GM12878 (cell line): Measurements from ENCODE around the gene EAF1. TPM values are rescaled to one million over a fixed set of nuclear protein-coding genes. Genes with fewer than 3 reads are reported as not detected.
A peak's percentile ranks its signal among the peaks of the same experiment; 100 is the strongest.

Source experiments
- ATAC-seq: fragments of 200-7000 bp; cut with Tn5 transposase; 3 replicates; pipeline ENCODE4 v1.9.1; 2020; ENCODE audit warnings: mild to moderate bottlenecking, moderate library complexity
- BruUV-seq: library from RNA; stranded (reverse); fragments of 400-500 nt; replicated peaks from 2 replicates; lab custom pipeline; 2021; lab: Mats Ljungman, UMichigan
- CTCF ChIA-PET: fragments of 300-600 bp; sonication (Branson Sonifier 250); formaldehyde crosslinking; extraction: SDS; loops from one replicate; lab custom pipeline; 2021; ENCODE audit warnings: inconsistent platforms; lab: Yijun Ruan, JAX
- POLR2A ChIA-PET: fragments of 350-600 bp; formaldehyde crosslinking; extraction: SDS; loops from one replicate; lab custom pipeline; 2021; ENCODE audit warnings: inconsistent platforms; lab: Charles Lee
- RAD21 ChIA-PET: fragments of 300-600 bp; sonication (Branson Sonifier 250); formaldehyde crosslinking; loops from one replicate; lab custom pipeline; 2023; ENCODE audit warnings: antibody characterized with exemption; ENCODE audit not compliant: unreplicated experiment; lab: Charles Lee
- SMC1A ChIA-PET: fragments of 300-600 bp; sonication (Branson Sonifier 250); formaldehyde crosslinking; loops from one replicate; lab custom pipeline; 2023; ENCODE audit not compliant: unreplicated experiment, uncharacterized antibody; lab: Charles Lee
- DNase-seq: peaks from one replicate; pipeline ENCODE4 v3.0.0-alpha.2; 2011; ENCODE audit warnings: low read depth, low spot score
- FAIRE-seq: peaks from 3 replicates; lab custom pipeline; 2011; peaks lifted over from hg19 to GRCh38; lab: Jason Lieb, UNC
- H2AFZ ChIP-seq: 2 replicates; pipeline ENCODE4 v1.6.0; 2011; ENCODE audit warnings: low read depth, low read length, control low read depth; ENCODE audit not compliant: control insufficient read depth
- H3K27ac ChIP-seq: 2 replicates; pipeline ENCODE4 v1.5.1; 2011; ENCODE audit warnings: control low read depth; ENCODE audit not compliant: control insufficient read depth, insufficient read depth
- H3K27me3 ChIP-seq, 2 experiments: replicated peaks in 1 of 2; 2 replicates each; pipeline versions ENCODE4 v1.6.0 to v1.6.1; 2011; ENCODE audit warnings: low read length in 1 of 2; ENCODE audit not compliant: control insufficient read depth in 2 of 2, insufficient read depth in 2 of 2
- H3K36me3 ChIP-seq, 2 experiments: 2 replicates each; pipeline ENCODE4 v1.5.1; 2011; ENCODE audit warnings: low read length in 1 of 2; ENCODE audit not compliant: control insufficient read depth in 2 of 2, insufficient read depth in 2 of 2
- H3K4me1 ChIP-seq: 2 replicates; pipeline ENCODE4 v1.6.1; 2011; ENCODE audit warnings: mild to moderate bottlenecking, low read length, moderate library complexity, mixed read lengths; ENCODE audit not compliant: control insufficient read depth, insufficient read depth
- H3K4me2 ChIP-seq: 2 replicates; pipeline ENCODE4 v1.6.0; 2011; ENCODE audit warnings: control low read depth; ENCODE audit not compliant: control insufficient read depth, insufficient read depth
- H3K4me3 ChIP-seq: fragments of 200-600 bp; sonication (generic); 2 replicates; pipeline ENCODE4 v1.5.1; 2016
- H3K79me2 ChIP-seq: 2 replicates; pipeline ENCODE4 v1.6.0; 2011; ENCODE audit warnings: low read length; ENCODE audit not compliant: control insufficient read depth, insufficient read depth
- H3K9ac ChIP-seq: 2 replicates; pipeline ENCODE4 v1.8.0; 2011; ENCODE audit warnings: low read length, control low read depth, mixed read lengths; ENCODE audit not compliant: control insufficient read depth, insufficient read depth
- H3K9me3 ChIP-seq: replicated peaks from 3 replicates; pipeline ENCODE4 v1.5.1; 2011; ENCODE audit warnings: mild to moderate bottlenecking, low read length; ENCODE audit not compliant: control insufficient read depth, insufficient read depth
- H4K20me1 ChIP-seq: 2 replicates; pipeline ENCODE4 v1.6.0; 2011; ENCODE audit not compliant: control insufficient read depth, insufficient read depth
- ESRRA ChIP-seq: IDR thresholded peaks from 2 replicates; pipeline ENCODE4 v1.6.1; 2012; ENCODE audit warnings: mild to moderate bottlenecking, low read length, improper control_type of control experiment
- EZH2 ChIP-seq: IDR thresholded peaks from 2 replicates; pipeline ENCODE4 v1.6.1; 2012; ENCODE audit warnings: low read depth, mild to moderate bottlenecking, control low read depth, inconsistent platforms, low read length, borderline replicate concordance; ENCODE audit not compliant: control insufficient read depth
- GATAD2B ChIP-seq: fragments of 450-650 bp; conservative IDR thresholded peaks from 2 replicates; pipeline ENCODE4 v1.6.1; 2017; ENCODE audit warnings: low read depth, mild to moderate bottlenecking, moderate library complexity
- HCFC1 ChIP-seq: fragments of 150-350 bp; IDR thresholded peaks from 2 replicates; pipeline ENCODE4 v1.6.1; 2014; ENCODE audit warnings: low read length
- HDAC2 ChIP-seq: fragments of 200-600 bp; sonication (generic); IDR thresholded peaks from 2 replicates; pipeline ENCODE4 v1.6.1; 2017
- MXI1 ChIP-seq: fragments of 150-350 bp; IDR thresholded peaks from 2 replicates; pipeline ENCODE4 v1.6.1; 2011; ENCODE audit warnings: low read depth, mild to moderate bottlenecking, inconsistent platforms, low read length, improper control_type of control experiment
- NR2C1 ChIP-seq: fragments of 450-650 bp; IDR thresholded peaks from 2 replicates; pipeline ENCODE4 v1.6.1; 2017; ENCODE audit warnings: antibody characterized with exemption, mild to moderate bottlenecking, moderate library complexity
- SMC3 ChIP-seq: IDR thresholded peaks from 2 replicates; pipeline ENCODE4 v1.6.1; 2011; ENCODE audit warnings: low read length, improper control_type of control experiment, borderline replicate concordance
- YY1 ChIP-seq: IDR thresholded peaks from 2 replicates; pipeline ENCODE4 v1.6.1; 2011; ENCODE audit warnings: low read depth, mild to moderate bottlenecking, low read length
- WGBS: methylation state at CpG from one replicate; pipeline ENCODE4 v1.1.6; 2016; ENCODE audit warnings: low lambda C conversion rate; ENCODE audit not compliant: insufficient replicate concordance, insufficient coverage; ENCODE audit errors: missing lambda C conversion rate; 5-methylcytosine and 5-hydroxymethylcytosine counted together
- in situ Hi-C: fragments of 300-500 bp; cut with MboI; formaldehyde crosslinking; loops from 9 replicates; pipeline ENCODE4 v1.14.3; 2018; ENCODE audit warnings: mixed read lengths
- intact Hi-C: fragments of 100-400 bp; cut with micrococcal nuclease; formaldehyde crosslinking; loops from one replicate; pipeline ENCODE4 v1.14.2; 2022; ENCODE audit not compliant: unreplicated experiment
- polyA plus RNA-seq, 11 experiments: library from polyadenylated mRNA; depleted of rRNA in 4 of 11; unstranded in 6 of 11; stranded (reverse) in 5 of 11; fragments of >200 nt; fragmentation: Nextera tagmentation in 4 of 11; fragmentation: Illumina TruSeq in 1 of 11; extraction: Ambion mirVana in 4 of 11; extraction: Trizol in 1 of 11; gene quantifications; 1 replicate in 1 of 11; 2 replicates in 10 of 11; pipeline versions ENCODE4 v1.2.1 to v1.2.3, GENCODE V29; 2011 to 2016; ENCODE audit warnings: inconsistent platforms in 2 of 11, missing spikeins in 2 of 11, low read depth in 1 of 11
- total RNA-seq, 4 experiments: library from RNA; depleted of rRNA in 3 of 4; stranded (reverse); fragments of >200 nt in 3 of 4; fragmentation: Illumina TruSeq in 1 of 4; extraction: Trizol in 1 of 4; gene quantifications; 2 replicates each; pipeline versions ENCODE4 v1.2.1 to v1.2.3, GENCODE V29; 2013 to 2021

EAF1 gene
- total and polyA plus RNA-seq, 10 of the 15 experiments (the other 5 are each of a cell fraction or from before 2014, with no cell fraction given) = 6.8 to 21.6 (median 15.6) TPM

DNA sequence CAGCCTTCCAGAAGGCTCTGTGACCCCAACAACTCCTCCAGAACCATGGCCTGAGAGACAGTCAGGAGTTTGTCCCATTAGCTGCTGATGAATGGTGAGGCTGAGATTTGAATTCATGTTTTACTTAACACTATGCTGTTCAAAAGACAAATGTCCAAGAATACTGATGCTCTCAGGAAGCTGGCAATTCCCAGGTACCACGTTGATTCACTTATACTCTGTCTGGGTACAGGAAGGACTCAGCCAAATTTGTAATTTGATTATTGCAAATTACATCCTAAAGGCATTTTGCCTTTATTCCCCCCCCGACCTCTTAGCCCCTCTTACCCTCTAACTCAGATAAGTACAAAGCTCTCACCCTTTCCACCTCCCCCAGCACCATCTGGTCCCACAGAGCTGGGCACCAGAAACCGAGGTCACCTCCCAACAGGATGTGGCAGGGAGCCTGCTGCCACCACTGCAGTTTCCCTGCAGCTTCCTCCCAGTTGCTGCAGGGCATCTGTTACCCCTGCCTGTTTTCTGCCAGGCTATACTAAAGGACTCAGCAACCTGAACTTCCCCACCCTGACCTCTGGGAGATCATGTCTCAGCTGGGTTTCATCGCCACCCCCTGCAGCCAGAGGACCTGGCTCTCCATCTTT, 33.6 kb downstream of the EAF1 start:
- H3K9ac ChIP-seq = no peak overlapping the region
- TF ChIP-seq HCFC1 (no peak), HDAC2 (no peak), MXI1 (no peak), SMC3 (no peak), EZH2 (no peak), GATAD2B (no peak), NR2C1 (no peak), YY1 (no peak), ESRRA (no peak)
- TF ChIP-seq, all 136 proteins: peak for 0
- Histone ChIP-seq H3K27me3 (no peaks in the 10 kb centered on the region), H3K79me2 (no peaks in the 10 kb centered on the region), H3K4me3 (no peak overlapping the region), H3K9me3 (no peaks in the 10 kb centered on the region), H3K4me1 (no peaks in the 10 kb centered on the region), H4K20me1 (no peaks in the 10 kb centered on the region), H3K4me2 (no peak overlapping the region), H3K27ac (no peak overlapping the region), H2AFZ (no peak overlapping the region), H3K36me3 (no peaks in the 10 kb centered on the region)
- WGBS = 31% methylated on average over 4 of the region's 4 CpGs
- in situ Hi-C loops (no loop called here), intact Hi-C loops (no loop called here)
- ChIA-PET POLR2A (interaction anchor here (0.5 to 0.6 kb wide), 2 partner anchors 30 to 495 kb away, joined by 3 to 9 read pairs; no protein-coding TSS in a partner anchor), RAD21 (no interaction called here), CTCF (interaction anchor here (0.7 to 1.1 kb wide), 2 partner anchors 34 to 340 kb away, joined by 3 to 4 read pairs; no protein-coding TSS in a partner anchor), SMC1A (interaction anchor here (1.4 to 1.5 kb wide), 2 partner anchors 11 to 30 kb away, joined by 4 read pairs; no protein-coding TSS in a partner anchor)
- FAIRE-seq = no peak
- DNase-seq = no peak
- peak; percentile 82 for ATAC-seq
- no TSS peak for BruUV-seq
